ENCODE results near the gene SP7.

SP7 gene

DNA sequence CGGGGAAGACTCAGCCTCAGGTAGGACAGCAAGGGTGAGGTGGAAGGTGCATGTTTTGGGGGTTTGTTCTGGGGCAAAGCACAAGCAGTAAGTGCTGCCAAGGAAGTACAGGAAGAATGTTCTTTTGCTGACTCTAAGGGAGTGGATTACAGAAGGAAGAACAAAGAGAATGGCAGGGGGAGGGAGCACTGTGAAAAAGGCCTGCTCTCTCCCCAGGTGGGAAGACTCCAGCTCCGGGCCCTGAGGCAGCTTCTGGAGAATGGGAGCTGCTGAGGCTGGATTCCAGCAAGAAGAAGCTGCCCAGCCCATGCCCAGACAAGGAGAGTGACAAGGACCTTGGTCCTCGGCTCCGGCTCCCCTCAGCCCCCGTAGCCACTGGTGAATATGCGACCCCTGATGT lies 47.8 kb downstream of the SP7 start:
- H3K36me3 ChIP-seq: no peaks in the 10 kb centered on the region
- H3K4me3 ChIP-seq: no peak overlapping the region
- H3K27me3 ChIP-seq: no peaks in the 10 kb centered on the region
- no peak for DNase-seq
- no peaks in the 10 kb centered on the region for H3K9me3 ChIP-seq
- H3K4me1 ChIP-seq: no peaks in the 10 kb centered on the region
- intact Hi-C loops (cut with DNase I; ENCODE audit: low total_unique reads): loop anchor here (2.0 kb wide), 1 partner anchor 76 kb away; no protein-coding TSS in a partner anchor
- TF ChIP-seq, protein P1, sequence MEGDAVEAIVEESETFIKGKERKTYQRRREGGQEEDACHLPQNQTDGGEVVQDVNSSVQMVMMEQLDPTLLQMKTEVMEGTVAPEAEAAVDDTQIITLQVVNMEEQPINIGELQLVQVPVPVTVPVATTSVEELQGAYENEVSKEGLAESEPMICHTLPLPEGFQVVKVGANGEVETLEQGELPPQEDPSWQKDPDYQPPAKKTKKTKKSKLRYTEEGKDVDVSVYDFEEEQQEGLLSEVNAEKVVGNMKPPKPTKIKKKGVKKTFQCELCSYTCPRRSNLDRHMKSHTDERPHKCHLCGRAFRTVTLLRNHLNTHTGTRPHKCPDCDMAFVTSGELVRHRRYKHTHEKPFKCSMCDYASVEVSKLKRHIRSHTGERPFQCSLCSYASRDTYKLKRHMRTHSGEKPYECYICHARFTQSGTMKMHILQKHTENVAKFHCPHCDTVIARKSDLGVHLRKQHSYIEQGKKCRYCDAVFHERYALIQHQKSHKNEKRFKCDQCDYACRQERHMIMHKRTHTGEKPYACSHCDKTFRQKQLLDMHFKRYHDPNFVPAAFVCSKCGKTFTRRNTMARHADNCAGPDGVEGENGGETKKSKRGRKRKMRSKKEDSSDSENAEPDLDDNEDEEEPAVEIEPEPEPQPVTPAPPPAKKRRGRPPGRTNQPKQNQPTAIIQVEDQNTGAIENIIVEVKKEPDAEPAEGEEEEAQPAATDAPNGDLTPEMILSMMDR (IDR thresholded peaks at IDR 0.05): no peak
- no peak overlapping the region for H3K27ac ChIP-seq

DNA sequence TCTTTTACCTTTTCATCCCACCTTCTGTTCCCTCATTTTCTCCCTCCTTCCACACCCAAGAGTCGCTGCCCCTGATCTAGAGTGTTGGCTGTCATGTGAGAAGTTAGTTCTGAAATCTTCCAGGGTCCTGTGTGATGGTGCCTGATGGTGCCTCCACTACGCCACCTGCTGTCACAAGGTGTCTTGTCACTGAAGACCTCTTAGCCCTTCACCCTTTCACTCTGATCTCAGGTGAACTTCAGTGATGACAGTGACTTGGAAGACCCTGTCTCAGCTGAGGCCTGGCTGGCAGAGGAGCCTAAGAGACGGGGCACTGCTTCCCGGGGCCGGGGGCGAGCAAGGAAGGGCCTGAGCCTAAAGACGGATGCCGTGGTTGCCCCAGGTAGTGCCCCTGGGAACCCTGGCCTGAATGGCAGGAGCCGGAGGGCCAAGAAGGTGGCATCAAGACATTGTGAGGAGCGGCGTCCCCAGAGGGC lies 48.4 kb downstream of the SP7 start:
- DNase-seq: peak; percentile 59 to 77
- H3K36me3 ChIP-seq: no peaks in the 10 kb centered on the region
- no peaks in the 10 kb centered on the region for H3K9me3 ChIP-seq
- TF ChIP-seq, protein P1 (IDR thresholded peaks at IDR 0.05): peak; percentile 53 to 69
- H3K4me1 ChIP-seq: no peaks in the 10 kb centered on the region
- H3K27me3 ChIP-seq: no peaks in the 10 kb centered on the region
- intact Hi-C loops (cut with DNase I; ENCODE audit: low total_unique reads): loop anchor here (2.0 kb wide), 1 partner anchor 75 kb away; no protein-coding TSS in a partner anchor
- H3K27ac ChIP-seq: no peak overlapping the region
- H3K4me3 ChIP-seq: no peak overlapping the region

DNA sequence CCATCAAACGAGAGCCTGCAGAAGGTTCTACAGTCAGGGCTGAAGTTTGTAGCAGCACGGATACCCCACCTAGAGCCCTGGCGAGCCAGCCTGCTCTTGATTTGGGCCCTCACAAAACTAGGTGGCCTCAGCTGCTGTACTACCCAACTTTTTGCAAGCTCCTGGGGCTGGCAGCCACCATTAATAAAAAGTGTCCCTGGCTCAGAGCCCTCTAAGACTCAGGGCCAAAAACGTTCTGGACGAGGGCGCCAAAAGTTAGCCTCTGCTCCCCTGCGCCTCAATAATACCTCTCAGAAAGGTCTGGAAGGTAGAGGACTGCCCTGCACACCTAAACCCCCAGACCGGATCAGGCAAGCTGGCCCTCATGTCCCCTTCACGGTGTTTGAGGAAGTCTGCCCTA lies 49.7 kb downstream of the SP7 start:
- H3K27ac ChIP-seq: no peak overlapping the region
- H3K27me3 ChIP-seq: no peaks in the 10 kb centered on the region
- H3K9me3 ChIP-seq: no peaks in the 10 kb centered on the region
- intact Hi-C loops (cut with DNase I; ENCODE audit: low total_unique reads): no loop called here
- DNase-seq: no peak
- no peaks in the 10 kb centered on the region for H3K36me3 ChIP-seq
- no peaks in the 10 kb centered on the region for H3K4me1 ChIP-seq
- TF ChIP-seq, protein P1 (IDR thresholded peaks at IDR 0.05): no peak
- no peak overlapping the region for H3K4me3 ChIP-seq

DNA sequence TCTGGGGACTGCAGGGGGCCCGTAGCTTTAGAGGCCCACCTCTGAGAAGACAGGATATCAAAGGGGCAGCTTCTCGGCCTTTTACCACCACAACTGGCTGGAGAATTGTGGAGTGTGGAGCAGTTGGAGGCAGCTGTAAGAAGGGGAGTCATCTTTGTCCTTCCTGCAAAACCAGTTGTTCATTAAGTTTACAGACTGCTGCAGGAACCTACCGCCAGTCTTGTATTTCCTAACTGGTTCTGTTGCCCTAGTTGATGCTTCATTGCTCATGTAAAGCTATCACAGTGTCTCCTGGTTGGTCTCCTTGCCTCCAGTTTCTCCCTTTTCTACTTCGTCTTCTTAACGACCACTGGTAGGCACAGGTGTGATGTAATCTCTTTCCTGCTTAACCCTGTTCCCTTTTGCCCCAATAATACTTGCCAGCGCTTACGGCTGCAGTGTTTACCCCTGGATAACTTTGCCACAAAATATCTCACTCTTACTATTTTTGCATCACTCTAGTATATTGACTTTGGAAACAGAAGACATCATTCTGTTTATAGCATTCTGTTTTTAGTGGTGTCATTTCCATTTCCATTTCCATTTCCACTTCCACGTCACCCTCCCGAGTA lies 56.2 kb downstream of the SP7 start:
- no peak for DNase-seq
- H3K9me3 ChIP-seq: no peaks in the 10 kb centered on the region
- H3K4me1 ChIP-seq: no peaks in the 10 kb centered on the region
- no peaks in the 10 kb centered on the region for H3K27me3 ChIP-seq
- TF ChIP-seq, protein P1 (IDR thresholded peaks at IDR 0.05): no peak
- H3K4me3 ChIP-seq: no peak overlapping the region
- H3K27ac ChIP-seq: no peak overlapping the region
- no peaks in the 10 kb centered on the region for H3K36me3 ChIP-seq
- intact Hi-C loops (cut with DNase I; ENCODE audit: low total_unique reads): no loop called here

DNA sequence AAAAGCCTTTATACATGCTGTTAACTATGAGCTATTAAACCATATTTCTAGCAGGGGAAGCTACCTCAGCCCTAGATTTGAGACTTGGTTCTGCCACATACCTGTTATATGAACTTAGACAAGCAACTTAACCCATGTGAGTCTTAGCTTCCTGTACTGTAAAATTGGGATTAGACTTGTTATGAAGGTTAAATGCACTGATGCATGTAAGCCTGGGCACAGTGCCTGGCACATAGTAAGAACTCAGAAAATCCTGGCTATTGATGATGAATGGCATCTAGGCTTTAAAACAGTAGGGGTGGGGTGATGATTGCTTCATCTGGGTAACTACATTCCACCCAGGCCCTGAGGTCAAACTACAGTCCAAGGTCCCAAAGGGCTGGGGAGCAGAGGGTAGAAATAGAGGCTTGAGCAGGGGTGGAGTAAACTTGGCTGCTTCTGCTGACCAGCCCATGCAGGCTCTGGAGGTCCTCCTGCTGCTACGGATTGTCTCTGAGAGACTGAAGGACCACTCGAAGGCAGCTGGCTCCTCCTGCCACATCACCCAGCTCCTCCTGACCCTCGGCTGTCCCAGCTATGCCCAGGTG lies 56.8 kb downstream of the SP7 start:
- Histone ChIP-seq H3K27ac (no peak overlapping the region), H3K4me3 (no peak overlapping the region), H3K9me3 (no peaks in the 10 kb centered on the region), H3K4me1 (no peaks in the 10 kb centered on the region), H3K36me3 (no peaks in the 10 kb centered on the region), H3K27me3 (no peaks in the 10 kb centered on the region)
- TF ChIP-seq, protein P1 (IDR thresholded peaks at IDR 0.05): no peak
- intact Hi-C loops (cut with DNase I; ENCODE audit: low total_unique reads): no loop called here
- DNase-seq: no peak

Data from tibial artery (tissue), 4 donors.